GM23248 (cell line): ENCODE results near the gene MEGF11.

Experiments used
- EZH2 ChIP-seq: fragments of 200-600 bp; sonication (generic); IDR thresholded peaks from 2 replicates; pipeline ENCODE4 v1.6.1; 2018; ENCODE audit warnings: antibody characterized with exemption, mild to moderate bottlenecking; ENCODE audit not compliant: insufficient read depth, poor library complexity, severe bottlenecking
- EZH2phosphoT487 ChIP-seq: fragments of 200-600 bp; sonication (generic); IDR thresholded peaks from 2 replicates; pipeline ENCODE4 v1.6.1; 2018; ENCODE audit warnings: antibody characterized with exemption, moderate library complexity, mild to moderate bottlenecking, low read depth; ENCODE audit not compliant: insufficient read depth

DNA sequence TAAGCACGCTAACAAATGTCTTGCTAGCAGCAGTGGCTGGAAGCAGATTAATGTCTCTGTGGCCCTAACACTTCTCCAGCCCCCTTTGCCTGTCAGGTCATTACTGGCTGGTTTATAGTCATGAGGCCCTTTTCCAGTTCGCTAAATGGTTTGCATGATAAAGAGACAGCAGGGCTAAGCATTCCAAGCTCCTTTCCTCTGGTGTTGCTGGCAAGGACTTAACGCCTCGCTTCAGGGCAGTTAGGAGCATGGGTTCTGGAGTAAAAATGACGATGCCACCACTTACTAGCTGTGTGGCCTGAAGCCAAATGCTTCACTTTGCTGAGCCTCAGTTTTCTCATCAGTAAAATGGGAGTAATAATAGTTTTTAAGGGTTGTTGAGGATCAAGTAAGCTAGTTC, 185.9 kb downstream of the MEGF11 start:
- no peak for TF ChIP-seq EZH2
- TF ChIP-seq EZH2phosphoT487, result no peak
